GM20431 (cell line): ENCODE data around the gene ZKSCAN1.

ENCODE experiments used
- in situ Hi-C: fragments of 300-500 bp; cut with MseI, MboI; formaldehyde crosslinking; loops from one replicate; pipeline ENCODE4 v1.15.0; 2020; ENCODE audit warnings: low sequenced_read_pairs; ENCODE audit not compliant: unreplicated experiment

Gene ZKSCAN1

DNA sequence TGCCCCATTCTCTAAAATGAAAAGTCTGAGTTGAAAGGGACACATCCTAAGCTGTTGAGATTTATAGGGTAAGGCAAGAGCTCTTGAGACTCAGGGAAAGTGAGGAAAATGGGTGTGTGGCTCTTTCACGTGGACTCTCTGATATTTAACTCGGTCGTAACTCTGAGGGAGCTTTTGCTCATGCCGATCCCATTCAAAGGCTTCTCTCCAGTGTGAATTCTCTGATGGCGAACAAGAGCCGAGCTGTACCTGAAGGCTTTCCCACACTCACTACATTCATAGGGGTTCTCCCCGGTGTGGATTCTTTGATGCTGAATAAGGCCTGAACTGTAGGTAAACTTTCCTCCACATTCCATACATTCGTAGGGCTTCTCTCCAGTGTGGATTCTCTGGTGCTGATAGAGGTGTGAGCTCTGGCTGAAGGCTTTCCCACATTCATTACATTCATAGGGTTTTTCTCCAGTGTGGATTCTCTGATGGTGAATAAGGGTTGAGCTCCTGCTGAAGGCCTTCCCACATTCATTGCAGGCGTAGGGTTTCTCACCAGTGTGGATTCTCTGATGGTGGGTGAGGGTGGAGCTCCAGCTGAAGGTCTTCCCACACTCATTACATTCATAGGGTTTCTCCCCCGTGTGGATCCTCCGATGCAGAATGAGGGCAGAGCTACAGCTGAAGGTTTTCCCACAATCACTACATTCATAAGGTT lies 55.8 kb downstream of the ZKSCAN1 start:
- in situ Hi-C loops: no loop called here

DNA sequence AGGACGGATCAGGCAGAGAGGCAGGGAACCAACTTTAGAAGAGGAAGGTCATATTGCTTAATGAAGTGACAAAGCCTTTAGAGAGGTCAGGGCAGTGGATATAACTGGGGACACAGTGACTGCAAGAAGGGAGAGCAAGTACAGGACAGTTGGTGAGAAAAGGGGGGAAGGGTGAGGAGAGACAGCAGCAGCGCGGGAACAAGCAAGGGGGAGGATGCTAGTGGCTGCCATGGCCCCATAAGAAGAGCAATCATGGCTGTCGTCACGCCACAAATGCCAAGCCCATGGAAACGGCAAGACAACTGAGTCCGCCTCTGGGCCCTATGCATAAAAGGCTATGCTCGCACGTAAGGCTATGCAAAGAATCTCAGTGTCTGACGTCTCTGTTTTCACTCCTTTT lies 57.1 kb downstream of the ZKSCAN1 start:
- in situ Hi-C loops: no loop called here

DNA sequence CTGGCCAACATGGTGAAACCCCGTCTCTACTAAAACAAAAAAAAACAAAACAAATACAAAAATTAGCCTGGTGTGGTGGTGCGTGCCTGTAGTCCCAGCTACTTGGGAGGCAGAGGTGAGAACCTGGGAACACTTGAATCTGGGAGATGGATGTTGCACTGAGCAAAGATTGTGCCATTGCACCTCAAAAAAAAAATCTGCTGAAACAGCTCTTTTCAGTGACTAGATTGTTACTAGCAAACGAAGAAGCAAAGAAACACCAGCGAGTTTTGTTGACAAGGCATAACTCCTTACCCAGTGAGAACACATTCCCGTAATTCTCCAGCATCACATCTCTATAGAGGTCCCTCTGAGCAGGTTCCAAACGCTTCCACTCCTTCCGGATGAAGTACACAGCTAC lies 59.4 kb downstream of the ZKSCAN1 start:
- in situ Hi-C loops: no loop called here

DNA sequence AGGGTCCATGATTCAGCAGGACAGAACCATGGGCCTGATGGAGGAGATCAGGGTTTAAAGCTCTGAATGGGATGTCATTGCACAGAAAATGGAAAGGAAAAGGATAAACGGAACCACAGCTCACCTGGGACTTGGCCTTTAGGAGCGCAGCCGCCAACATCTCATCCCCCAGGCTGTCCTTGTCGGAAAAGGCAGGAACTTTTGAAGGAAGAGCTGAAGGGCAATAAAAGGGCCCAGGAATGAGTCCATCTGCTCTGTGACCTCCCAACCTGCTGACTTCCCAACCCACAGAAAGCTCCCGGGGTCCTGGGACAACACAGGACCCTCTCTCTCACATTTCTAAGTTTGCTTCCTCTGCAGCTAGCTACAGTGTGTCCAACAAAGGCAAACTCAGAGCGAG lies 60.0 kb downstream of the ZKSCAN1 start:
- in situ Hi-C loops: no loop called here

DNA sequence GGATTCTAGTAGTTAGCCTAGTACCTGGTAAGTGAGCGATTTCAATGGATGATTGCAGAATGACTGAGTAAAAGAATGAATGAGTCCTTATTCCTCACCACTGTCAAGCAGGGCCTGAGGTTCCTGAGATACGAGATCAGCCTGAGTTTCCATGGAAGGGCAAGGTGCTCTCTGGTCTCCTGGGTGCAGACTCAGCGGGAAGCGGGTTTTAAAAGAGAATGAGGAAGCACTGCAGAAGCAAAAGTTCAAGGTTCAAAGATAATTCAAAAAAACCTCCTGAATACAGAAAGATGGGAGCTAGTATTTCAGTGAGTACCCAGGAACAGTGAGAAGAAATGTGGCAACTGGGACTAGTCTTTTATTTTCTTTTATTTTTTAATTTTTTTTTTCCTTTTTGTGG lies 61.8 kb downstream of the ZKSCAN1 start:
- in situ Hi-C loops: no loop called here

DNA sequence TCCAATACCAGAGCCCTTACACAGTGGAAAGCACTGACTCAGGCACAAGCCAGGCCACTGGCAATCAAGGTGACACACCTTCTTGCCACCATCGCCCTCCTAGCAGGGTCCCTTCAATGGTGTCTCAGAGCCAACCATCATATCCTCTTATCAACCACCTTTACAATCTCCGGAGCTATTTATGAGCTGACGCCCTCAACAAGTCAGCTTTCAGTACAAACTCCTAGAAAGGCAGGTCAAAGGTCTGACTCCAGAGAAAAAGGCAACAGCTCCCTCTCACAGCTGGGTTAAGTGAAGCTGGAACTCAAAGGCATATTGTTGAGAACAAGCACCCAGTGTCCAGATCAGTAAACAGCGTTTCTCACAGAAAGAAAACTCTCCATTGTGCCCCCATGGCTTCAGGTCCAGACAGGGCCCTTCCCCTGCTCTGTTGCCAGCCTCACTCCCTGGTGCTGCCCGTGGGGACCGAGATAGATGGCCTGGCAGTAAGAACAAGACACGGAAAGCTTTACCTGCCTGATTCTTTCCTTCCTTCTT lies 63.7 kb downstream of the ZKSCAN1 start:
- in situ Hi-C loops: no loop called here

DNA sequence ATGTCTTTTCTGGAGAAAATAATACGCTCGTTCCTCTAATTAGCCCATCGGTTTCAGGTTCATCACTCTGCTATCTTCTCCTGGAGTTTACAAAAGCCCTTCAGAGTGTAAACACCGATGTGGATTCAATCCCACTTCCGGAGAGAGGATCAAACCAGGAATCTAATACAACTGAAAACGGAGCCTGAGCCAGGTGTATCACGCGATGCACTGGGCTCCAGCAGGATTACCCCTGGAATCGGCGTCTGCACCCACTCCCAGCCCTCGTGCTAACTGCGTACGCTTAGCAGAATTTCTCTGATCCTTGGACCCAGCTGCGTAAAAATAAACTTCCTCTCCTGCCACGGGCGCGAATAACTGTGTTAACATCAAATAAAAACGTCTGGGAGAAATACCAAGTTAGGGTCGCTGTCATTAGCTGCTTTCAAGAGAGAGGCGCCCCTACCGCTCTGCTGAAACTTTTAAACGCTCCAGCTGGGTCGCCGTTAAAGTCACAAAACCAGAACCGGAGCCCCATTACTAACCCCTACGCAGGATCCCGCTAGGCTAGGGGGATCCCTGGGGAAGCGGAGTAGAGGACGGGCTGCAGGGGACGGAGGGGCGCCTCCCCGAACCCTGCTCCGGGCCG lies 65.6 kb downstream of the ZKSCAN1 start:
- in situ Hi-C loops: no loop called here

DNA sequence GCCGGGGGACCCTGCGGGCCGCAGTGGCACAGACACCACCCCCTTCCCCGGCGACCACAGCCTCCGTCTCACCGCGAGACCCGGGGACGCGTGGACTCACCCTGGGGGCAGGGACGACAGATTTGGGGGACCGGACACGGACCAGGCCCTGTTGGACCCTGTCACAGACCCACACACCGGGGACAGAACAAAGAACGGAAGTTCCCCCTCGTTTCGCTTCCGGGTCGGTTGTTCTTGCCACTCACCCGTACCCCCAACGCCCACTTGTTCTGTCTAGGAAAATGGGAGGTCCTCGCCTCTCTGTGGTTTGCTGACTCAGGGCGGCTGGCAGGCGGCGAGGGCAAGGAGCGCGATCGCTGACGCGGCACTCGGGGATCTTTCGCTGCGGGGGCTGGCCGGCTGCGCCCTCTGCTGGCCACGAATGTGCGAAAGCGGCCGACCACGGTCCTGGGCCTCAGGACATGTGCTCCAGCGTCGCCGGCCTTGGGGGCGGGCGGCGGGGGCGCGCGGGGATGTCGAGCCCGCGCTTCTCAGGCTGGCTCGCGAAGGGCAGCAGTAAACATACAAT lies 66.2 kb downstream of the ZKSCAN1 start, which contains the start of gene ZNF3:
ZNF3 (minus strand) TSS at position 189 of the 568 bp plus-strand sequence. CDS start 4,366 bp downstream, outside the sequence.
- in situ Hi-C loops: no loop called here

DNA sequence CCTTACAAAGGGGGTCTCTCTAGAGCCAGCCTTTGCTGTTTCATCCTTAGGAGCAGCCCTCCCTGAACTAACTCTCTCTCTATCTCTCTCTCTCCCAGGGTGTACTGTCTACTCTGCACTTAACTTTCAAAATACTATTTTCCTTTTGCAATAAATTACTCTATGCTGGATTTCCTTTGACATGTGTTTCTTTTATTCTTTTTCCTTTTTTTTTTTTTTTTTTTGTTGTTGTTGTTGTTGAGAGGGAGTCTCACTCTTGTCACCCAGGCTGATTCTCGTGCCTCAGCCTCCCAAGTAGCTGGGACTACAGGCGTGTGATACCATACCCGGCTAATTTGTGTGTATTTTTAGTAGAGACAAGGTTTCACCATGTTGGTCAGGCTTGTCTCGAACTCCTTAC lies 67.6 kb downstream of the ZKSCAN1 start:
- in situ Hi-C loops: no loop called here

DNA sequence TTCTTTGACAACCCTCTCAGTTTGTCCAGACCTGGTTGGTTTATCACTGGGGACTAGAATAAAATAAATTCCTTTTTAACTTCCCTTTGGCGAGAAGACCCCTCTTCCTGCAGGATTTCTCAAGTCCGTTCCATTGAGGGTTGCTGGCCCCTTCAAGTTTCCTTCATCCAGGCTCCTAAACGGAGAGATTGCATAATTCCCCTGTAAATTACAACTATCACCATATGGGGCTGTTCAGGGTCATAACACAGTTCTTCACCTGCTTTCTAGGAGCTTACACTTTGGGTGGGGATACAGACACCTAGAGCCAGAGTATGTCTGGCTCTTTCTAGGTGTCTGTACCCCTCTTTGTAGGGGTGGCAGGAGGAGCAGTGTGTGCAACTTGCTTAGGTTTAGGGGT lies 70.1 kb downstream of the ZKSCAN1 start:
- in situ Hi-C loops: no loop called here

DNA sequence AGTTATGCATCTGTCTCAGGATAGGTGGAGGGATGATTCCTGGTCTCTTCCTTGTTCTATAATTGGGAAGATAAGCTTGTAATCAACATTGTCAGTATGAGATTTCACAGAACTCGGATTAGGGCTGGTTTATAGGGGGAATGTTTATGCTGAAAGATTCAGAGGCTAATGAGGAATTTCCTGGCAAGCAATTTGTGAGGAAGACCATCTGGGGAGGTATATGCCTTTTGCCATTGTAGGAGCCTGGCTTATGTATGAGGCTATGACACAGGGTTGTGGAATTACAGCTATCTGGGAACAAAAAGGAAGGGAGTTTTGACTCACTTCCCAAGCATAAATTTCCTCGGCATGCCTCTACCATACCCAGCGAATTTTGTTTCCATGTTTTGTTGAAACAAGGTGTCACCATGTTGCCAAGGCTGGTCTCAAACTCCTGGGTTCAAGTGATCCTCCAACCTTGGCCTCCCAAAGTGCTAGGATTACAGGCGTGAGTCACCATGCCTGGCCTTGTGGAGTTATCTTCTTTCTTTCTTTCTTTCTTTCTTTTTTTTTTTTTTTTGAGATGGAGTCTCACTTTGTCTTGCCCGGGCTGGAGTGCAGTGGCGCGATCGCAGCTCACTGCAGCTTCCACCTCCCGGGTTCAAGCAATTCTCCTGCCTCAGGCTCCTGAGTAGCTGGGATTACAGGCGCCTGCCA lies 71.8 kb downstream of the ZKSCAN1 start:
- in situ Hi-C loops: no loop called here

DNA sequence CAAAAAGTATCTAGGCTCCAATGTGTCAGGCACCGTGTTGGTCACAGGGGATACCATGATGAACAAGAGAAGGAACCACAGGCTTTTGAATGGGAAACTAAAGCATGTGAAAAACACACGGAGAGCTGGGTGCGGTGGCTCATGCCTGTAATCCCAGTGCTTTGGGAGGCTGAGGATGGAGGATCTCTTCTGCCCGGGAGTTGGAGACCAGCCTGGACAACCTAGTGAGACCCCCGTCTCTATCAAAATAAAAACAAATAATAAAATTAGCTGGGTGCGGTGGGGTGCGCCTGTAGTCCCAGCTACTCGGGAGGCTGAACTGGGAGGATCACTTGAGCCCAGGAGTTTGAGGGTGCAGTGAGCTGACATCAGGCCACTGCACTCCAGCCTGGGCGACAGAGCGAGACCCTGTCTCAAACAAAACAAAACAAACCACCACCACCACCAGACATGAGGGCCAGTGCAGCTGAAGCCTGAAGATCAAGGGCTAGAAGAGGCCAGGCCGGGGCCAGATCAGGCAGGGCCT lies 72.8 kb downstream of the ZKSCAN1 start:
- in situ Hi-C loops: no loop called here

DNA sequence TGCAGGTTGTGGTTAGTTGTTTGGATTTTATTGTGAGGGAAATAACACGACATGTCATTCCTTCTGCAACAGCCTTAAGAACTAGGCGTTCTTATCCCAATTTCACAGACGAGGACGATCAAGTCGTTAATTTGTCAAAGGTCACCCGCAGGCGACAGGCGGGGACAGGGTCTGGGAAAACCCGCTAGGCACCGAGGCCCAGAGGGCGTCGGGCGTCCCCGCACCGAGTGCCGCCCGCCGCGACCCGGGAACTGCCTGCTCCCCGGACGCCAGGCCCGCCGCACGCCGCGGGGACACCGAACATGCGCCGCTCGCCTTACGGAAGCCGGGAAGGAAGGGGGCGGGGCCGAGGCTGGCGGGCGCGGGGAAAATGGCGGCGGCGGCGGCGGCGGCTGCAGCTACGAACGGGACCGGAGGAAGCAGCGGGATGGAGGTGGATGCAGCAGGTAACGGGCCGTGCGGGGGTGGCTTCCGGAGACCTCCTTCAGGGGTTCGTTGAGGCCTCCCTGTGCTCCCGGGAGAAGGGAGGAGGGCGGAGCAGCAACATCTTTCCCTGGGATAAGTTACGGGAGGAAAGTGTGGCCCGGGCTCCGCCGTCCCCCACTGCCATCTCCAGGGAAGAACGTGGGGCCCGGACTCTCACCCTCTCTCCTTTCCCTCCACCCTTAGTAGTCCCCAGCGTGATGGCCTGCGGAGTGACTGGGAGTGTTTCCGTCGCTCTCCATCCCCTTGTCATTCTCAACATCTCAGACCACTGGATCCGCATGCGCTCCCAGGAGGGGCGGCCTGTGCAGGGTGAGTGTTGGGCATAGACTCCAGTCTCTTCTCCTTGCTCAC lies 73.4 kb downstream of the ZKSCAN1 start, which contains the start of gene COPS6:
COPS6 (plus strand) TSS at position 349 of the 837 bp plus-strand sequence; CDS start at position 371, 22 bp downstream.
- in situ Hi-C loops: no loop called here

DNA sequence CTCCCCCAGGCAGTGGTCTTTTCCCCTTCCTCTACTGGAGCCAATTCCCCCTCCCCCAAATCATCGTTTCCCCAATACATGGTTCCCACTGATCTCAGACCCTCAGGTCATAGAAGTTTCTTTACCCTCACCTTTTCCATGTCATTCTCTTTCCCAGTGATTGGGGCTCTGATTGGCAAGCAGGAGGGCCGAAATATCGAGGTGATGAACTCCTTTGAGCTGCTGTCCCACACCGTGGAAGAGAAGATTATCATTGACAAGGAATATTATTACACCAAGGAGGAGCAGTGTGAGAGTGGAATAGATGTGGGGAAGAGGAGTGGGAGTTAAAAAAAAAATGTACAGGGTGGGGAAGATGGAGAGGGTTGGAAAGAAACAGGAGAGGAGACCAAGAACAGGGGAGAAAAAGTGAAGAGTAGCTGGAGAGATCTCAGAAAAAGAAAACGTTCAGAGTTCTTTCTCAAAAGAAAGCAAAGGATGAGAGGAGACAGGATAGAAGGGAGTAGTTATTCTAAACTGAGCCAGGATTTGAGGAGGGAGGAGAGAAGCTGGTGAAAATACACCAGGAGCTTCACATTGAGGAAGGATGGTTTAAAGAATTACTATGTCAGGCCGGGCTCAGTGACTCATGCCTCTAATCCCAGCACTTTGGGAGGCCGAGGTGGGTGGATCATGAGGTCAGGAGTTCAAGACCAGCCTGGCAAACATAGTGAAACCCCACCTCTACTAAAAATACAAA lies 74.2 kb downstream of the ZKSCAN1 start:
- in situ Hi-C loops: no loop called here

DNA sequence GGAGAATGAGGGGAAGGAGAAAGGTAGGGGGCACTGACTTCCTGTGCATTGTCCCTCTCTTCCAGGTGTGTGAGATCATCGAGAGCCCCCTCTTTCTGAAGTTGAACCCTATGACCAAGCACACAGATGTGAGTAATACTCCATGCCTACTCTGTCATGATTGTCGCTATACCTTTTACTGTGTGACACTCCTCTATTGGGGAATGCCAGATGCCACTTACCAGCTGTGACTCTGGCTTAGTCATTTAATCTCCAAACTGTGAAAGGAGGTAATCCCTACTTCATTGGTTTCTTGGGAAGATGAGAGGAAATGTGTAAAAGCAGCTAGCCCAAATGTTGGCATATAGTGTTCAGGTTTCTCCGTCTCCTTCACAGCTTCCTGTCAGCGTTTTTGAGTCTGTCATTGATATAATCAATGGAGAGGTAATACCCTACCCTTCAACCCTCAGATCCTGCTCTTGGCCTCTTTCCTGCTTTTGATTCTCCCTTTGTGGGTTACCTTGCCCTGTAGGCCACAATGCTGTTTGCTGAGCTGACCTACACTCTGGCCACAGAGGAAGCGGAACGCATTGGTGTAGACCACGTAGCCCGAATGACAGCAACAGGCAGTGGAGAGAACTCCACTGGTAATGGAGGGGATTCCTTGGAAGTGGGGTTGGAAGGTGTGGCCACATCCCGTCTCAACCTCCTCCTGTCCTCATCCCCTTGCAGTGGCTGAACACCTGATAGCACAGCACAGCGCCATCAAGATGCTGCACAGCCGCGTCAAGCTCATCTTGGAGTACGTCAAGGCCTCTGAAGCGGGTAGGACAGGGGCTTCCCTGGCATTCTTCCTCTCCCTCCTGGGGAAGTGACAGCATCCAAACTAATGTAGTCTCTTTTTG lies 75.4 kb downstream of the ZKSCAN1 start:
- in situ Hi-C loops: no loop called here
